Nephron (organoid): Measurements from ENCODE around the gene ORM1.

Experiments used
- H3K27ac Mint-ChIP-seq, 3 experiments: 2 replicates each; pipeline ENCODE4 v1.8.0; 2020; ENCODE audit warnings: mixed read lengths in 3 of 3, mild to moderate bottlenecking in 2 of 3, moderate library complexity in 1 of 3
- H3K27me3 Mint-ChIP-seq: 2 replicates; pipeline ENCODE4 v1.8.0; 2021; ENCODE audit warnings: low read depth, mild to moderate bottlenecking, moderate library complexity, mixed read lengths
- H3K36me3 Mint-ChIP-seq: 2 replicates; pipeline ENCODE4 v1.8.0; 2020; ENCODE audit warnings: low read depth, mixed read lengths
- H3K4me1 Mint-ChIP-seq: 2 replicates; pipeline ENCODE4 v1.8.0; 2020; ENCODE audit warnings: mixed read lengths
- H3K4me3 Mint-ChIP-seq, 3 experiments: 2 replicates each; pipeline ENCODE4 v1.8.0; 2020; ENCODE audit warnings: mild to moderate bottlenecking in 3 of 3, mixed read lengths in 3 of 3, moderate library complexity in 2 of 3
- H3K9me3 Mint-ChIP-seq: 2 replicates; pipeline ENCODE4 v1.8.0; 2020; ENCODE audit warnings: mixed read lengths
- CTCF ChIP-seq, 3 experiments: fragments of 200-600 bp; sonication (generic); IDR thresholded peaks; one replicate each; pipeline ENCODE4 v1.5.0; 2021; ENCODE audit warnings: antibody characterized with exemption in 3 of 3; ENCODE audit not compliant: unreplicated experiment in 3 of 3

The ORM1 gene

GRCh38 chr9:114367366-114367765 is 44.5 kb downstream of the ORM1 start:
- Mint-ChIP-seq H3K9me3 (no peaks in the 10 kb centered on the region), H3K4me3 (no peak overlapping the region), H3K36me3 (peaks cover 39% of the 10 kb centered on the region), H3K4me1 (no peaks in the 10 kb centered on the region), H3K27me3 (no peaks in the 10 kb centered on the region), H3K27ac (no peak overlapping the region)
- TF ChIP-seq CTCF (IDR thresholded peaks at IDR 0.05; ENCODE audit: unreplicated experiment in 3 of 3) = no peak

- no peak overlapping the region for H3K4me3 Mint-ChIP-seq
- no peak overlapping the region for H3K27ac Mint-ChIP-seq
- H3K4me1 Mint-ChIP-seq = no peaks in the 10 kb centered on the region
- peaks cover 36% of the 10 kb centered on the region for H3K36me3 Mint-ChIP-seq
- H3K27me3 Mint-ChIP-seq = no peaks in the 10 kb centered on the region
- no peaks in the 10 kb centered on the region for H3K9me3 Mint-ChIP-seq
- TF ChIP-seq CTCF (IDR thresholded peaks at IDR 0.05; ENCODE audit: unreplicated experiment in 3 of 3) = no peak
These were observed 45.1 kb downstream of the ORM1 start for GRCh38 chr9:114367772-114368569.

- Mint-ChIP-seq H3K9me3 (no peaks in the 10 kb centered on the region), H3K27ac (no peak overlapping the region), H3K36me3 (peaks cover 28% of the 10 kb centered on the region), H3K4me1 (no peaks in the 10 kb centered on the region), H3K4me3 (no peak overlapping the region), H3K27me3 (no peaks in the 10 kb centered on the region)
- no peak for TF ChIP-seq CTCF (IDR thresholded peaks at IDR 0.05; ENCODE audit: unreplicated experiment in 3 of 3)
These were observed 46.6 kb downstream of the ORM1 start for GRCh38 chr9:114369216-114370130.

GRCh38 chr9:114370251-114370967 is 47.5 kb downstream of the ORM1 start:
- Mint-ChIP-seq H3K27me3 (no peaks in the 10 kb centered on the region), H3K4me1 (no peaks in the 10 kb centered on the region), H3K4me3 (no peak overlapping the region), H3K36me3 (peaks cover 25% of the 10 kb centered on the region), H3K9me3 (no peaks in the 10 kb centered on the region), H3K27ac (no peak overlapping the region)
- no peak for TF ChIP-seq CTCF (IDR thresholded peaks at IDR 0.05; ENCODE audit: unreplicated experiment in 3 of 3)

GRCh38 chr9:114370968-114371320 is 48.0 kb downstream of the ORM1 start:
- H3K27me3 Mint-ChIP-seq = no peaks in the 10 kb centered on the region
- TF ChIP-seq CTCF (IDR thresholded peaks at IDR 0.05; ENCODE audit: unreplicated experiment in 3 of 3) = no peak
- H3K27ac Mint-ChIP-seq = no peak overlapping the region
- no peak overlapping the region for H3K4me3 Mint-ChIP-seq
- peaks cover 21% of the 10 kb centered on the region for H3K36me3 Mint-ChIP-seq
- no peaks in the 10 kb centered on the region for H3K4me1 Mint-ChIP-seq
- no peaks in the 10 kb centered on the region for H3K9me3 Mint-ChIP-seq
